Common myeloid progenitor, CD34-positive (primary cell): ENCODE measurements around the gene TOP3A.

Source experiments
- CTCF ChIA-PET: fragments of 350-600 bp; sonication (Branson Sonifier 250); formaldehyde crosslinking; loops from one replicate; lab custom pipeline; 2021; ENCODE audit warnings: antibody characterized with exemption; lab: Charles Lee
- POLR2A ChIA-PET: fragments of 350-600 bp; sonication (Branson Sonifier 250); formaldehyde crosslinking; loops from one replicate; lab custom pipeline; 2021; ENCODE audit warnings: antibody characterized with exemption; lab: Charles Lee
- DNase-seq, 3 donors: peaks; one replicate each; pipeline versions ENCODE4 v3.0.0 to v3.0.0-alpha.2; 2013
- H3K27ac ChIP-seq, 2 experiments: 1 replicate in 1 of 2; 2 replicates in 1 of 2; pipeline ENCODE4 v1.7.0; 2013; ENCODE audit warnings: inconsistent platforms in 2 of 2, low read length in 2 of 2, mild to moderate bottlenecking in 2 of 2, low read depth in 1 of 2, moderate library complexity in 1 of 2; ENCODE audit not compliant: severe bottlenecking in 2 of 2, insufficient read depth in 1 of 2, poor library complexity in 1 of 2
- H3K27me3 ChIP-seq, 5 experiments: replicated peaks in 2 of 5; 1 replicate in 3 of 5; 2 replicates in 2 of 5; pipeline versions ENCODE4 v1.6.1 to v1.7.0; 2013; ENCODE audit warnings: low read length in 4 of 5, mild to moderate bottlenecking in 2 of 5, moderate library complexity in 2 of 5, inconsistent platforms in 1 of 5; ENCODE audit not compliant: insufficient read depth in 5 of 5, control insufficient read depth in 4 of 5
- H3K36me3 ChIP-seq, 4 experiments: 1 replicate in 2 of 4; 2 replicates in 2 of 4; pipeline versions ENCODE4 v1.6.1 to v1.7.0; 2013; ENCODE audit warnings: low read length in 3 of 4, control low read depth in 1 of 4, mild to moderate bottlenecking in 1 of 4; ENCODE audit not compliant: control insufficient read depth in 4 of 4, insufficient read depth in 4 of 4
- H3K4me1 ChIP-seq, 4 experiments: 1 replicate in 3 of 4; 2 replicates in 1 of 4; pipeline versions ENCODE4 v1.6.1 to v1.7.1; 2013; ENCODE audit warnings: low read length in 3 of 4, mild to moderate bottlenecking in 3 of 4, control low read depth in 1 of 4, inconsistent platforms in 1 of 4, moderate library complexity in 1 of 4; ENCODE audit not compliant: control insufficient read depth in 4 of 4, insufficient read depth in 4 of 4; ENCODE audit errors: control extremely low read depth in 1 of 4
- H3K4me3 ChIP-seq, 7 experiments: 1 replicate in 4 of 7; 2 replicates in 3 of 7; pipeline versions ENCODE4 v1.5.1 to v1.7.0; 2013; ENCODE audit warnings: mild to moderate bottlenecking in 7 of 7, low read length in 6 of 7, moderate library complexity in 6 of 7, inconsistent platforms in 2 of 7, low read depth in 2 of 7, control low read depth in 1 of 7; ENCODE audit not compliant: insufficient read depth in 4 of 7, control insufficient read depth in 1 of 7; ENCODE audit errors: extremely low read depth in 1 of 7
- H3K9me3 ChIP-seq, 5 experiments: 1 replicate in 4 of 5; 2 replicates in 1 of 5; pipeline versions ENCODE4 v1.6.1 to v1.7.1; 2013; ENCODE audit warnings: low read length in 4 of 5, mild to moderate bottlenecking in 2 of 5, inconsistent platforms in 1 of 5, low read depth in 1 of 5, moderate library complexity in 1 of 5; ENCODE audit not compliant: control insufficient read depth in 4 of 5, insufficient read depth in 2 of 5; ENCODE audit errors: control extremely low read depth in 1 of 5
- WGBS: methylation state at CpG from one replicate; pipeline ENCODE4 v1.1.5; 2013; ENCODE audit not compliant: insufficient coverage; 5-methylcytosine and 5-hydroxymethylcytosine counted together

The TOP3A gene

DNA sequence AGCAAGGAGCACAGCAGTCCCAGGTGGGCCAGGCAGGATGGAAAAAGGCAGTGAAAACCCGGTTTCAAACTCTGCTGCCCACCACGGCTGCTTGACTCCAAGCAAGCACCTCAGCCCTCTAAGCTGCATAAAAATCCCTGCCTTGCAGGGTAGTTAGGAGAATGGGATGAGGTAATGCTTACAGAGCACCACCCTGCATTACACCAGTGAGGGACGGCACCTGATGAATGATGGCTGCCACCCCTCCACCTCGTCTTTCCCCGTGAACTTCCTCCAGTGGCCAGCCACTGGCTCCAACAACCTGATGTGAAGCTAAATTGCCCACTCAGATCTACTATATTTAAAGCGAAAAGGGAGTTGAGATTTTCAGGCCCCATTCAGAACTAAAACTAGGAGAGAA lies 33.0 kb downstream of the TOP3A start:
- H3K27ac ChIP-seq: no peak overlapping the region
- ChIA-PET POLR2A (no interaction called here), CTCF (no interaction called here)
- H3K27me3 ChIP-seq: no peaks in the 10 kb centered on the region
- H3K36me3 ChIP-seq: peaks cover 42 to 86% (median 67%) of the 10 kb centered on the region in 4 experiments
- DNase-seq: no peak
- no peaks in the 10 kb centered on the region for H3K4me1 ChIP-seq
- 98% methylated on average over 6 of the region's 6 CpGs for WGBS
- no peak overlapping the region for H3K4me3 ChIP-seq
- no peaks in the 10 kb centered on the region for H3K9me3 ChIP-seq

DNA sequence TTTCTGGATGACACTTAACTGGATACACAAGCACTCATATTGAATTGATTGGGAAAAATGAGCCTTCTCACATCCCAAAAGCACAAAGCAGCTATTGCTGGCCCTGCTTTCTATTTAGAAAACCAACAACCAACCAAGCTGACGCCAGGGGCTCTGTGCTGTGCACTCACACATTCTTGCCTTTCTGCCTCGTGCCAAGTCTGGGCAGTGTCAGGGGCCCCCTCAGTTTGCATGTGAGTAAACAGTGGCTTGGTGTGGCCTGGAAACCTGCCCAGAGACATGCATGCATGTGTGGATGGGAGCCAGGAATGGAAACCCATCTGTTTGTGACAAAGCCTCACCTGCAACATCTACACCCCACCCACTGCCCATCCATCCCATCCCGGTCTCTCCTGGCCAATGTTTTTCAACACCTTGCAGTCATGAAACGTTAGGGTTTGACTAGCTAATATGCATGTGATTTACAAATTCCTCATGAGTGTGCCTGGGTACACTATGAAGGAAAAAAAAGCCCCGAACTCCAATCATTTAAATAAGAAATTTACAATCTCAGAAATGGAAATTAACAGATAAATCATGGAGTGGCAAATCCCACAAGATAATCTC lies 33.9 kb downstream of the TOP3A start:
- Histone ChIP-seq H3K27me3 (no peaks in the 10 kb centered on the region), H3K4me1 (no peaks in the 10 kb centered on the region), H3K9me3 (no peaks in the 10 kb centered on the region), H3K36me3 (peaks cover 41 to 88% (median 71%) of the 10 kb centered on the region in 4 experiments), H3K27ac (no peak overlapping the region), H3K4me3 (no peak overlapping the region)
- ChIA-PET POLR2A (no interaction called here), CTCF (no interaction called here)
- WGBS: 86% methylated on average over 2 of the region's 5 CpGs
- DNase-seq: no peak

DNA sequence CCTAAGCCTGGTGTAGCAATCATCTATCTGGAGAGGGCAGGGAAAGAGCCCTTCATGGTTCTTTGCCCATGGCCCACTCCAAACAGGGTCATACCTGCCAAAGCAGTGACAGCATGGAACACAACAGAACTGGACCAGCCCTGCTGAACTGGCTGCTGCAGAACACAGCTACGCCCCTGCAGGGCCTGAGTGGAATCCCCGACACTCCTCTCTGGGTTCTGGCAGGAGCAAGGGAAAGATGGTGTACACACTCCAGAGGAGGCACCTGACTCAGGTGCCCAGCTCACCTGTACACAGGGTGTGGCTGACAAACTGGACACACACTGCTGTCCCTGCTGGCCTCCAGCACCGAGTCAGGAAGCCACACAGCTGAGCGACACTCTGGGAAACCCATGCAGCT lies 34.5 kb downstream of the TOP3A start:
- no peak for DNase-seq
- no peak overlapping the region for H3K4me3 ChIP-seq
- ChIA-PET POLR2A (no interaction called here), CTCF (no interaction called here)
- peaks cover 36 to 86% (median 67%) of the 10 kb centered on the region in 4 experiments for H3K36me3 ChIP-seq
- no peaks in the 10 kb centered on the region for H3K4me1 ChIP-seq
- H3K27ac ChIP-seq: no peak overlapping the region
- no peaks in the 10 kb centered on the region for H3K9me3 ChIP-seq
- no peaks in the 10 kb centered on the region for H3K27me3 ChIP-seq
- 97% methylated on average over 4 of the region's 4 CpGs for WGBS

DNA sequence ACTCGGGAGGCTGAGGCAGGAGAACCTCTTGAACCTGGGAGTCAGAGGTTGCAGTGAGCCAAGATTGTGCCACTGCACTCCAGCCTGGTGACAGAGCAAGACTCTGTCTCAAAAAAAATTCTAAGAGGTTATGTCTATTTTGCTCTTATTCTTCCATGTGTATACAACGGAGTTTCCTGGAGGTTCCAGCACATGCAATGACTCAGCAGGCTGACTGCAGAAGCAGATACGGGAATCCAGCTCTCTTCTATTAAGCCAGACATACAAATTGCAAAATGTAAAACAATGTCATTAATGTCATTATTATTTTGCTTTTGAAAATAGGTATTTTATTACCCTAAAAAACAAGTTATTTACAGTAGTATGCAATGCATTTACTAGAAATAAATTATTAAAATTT lies 35.9 kb downstream of the TOP3A start:
- no peaks in the 10 kb centered on the region for H3K9me3 ChIP-seq
- H3K36me3 ChIP-seq: peaks cover 37 to 83% (median 63%) of the 10 kb centered on the region in 4 experiments
- CTCF ChIA-PET: no interaction called here
- H3K4me1 ChIP-seq: no peaks in the 10 kb centered on the region
- H3K27me3 ChIP-seq: no peaks in the 10 kb centered on the region
- WGBS: no CpG with 5 or more reads among the region's 3 CpGs
- H3K27ac ChIP-seq: no peak overlapping the region
- peak in 2 of 3 donors; percentile 35 to 36 for DNase-seq
- POLR2A ChIA-PET: no interaction called here
- no peak overlapping the region for H3K4me3 ChIP-seq

DNA sequence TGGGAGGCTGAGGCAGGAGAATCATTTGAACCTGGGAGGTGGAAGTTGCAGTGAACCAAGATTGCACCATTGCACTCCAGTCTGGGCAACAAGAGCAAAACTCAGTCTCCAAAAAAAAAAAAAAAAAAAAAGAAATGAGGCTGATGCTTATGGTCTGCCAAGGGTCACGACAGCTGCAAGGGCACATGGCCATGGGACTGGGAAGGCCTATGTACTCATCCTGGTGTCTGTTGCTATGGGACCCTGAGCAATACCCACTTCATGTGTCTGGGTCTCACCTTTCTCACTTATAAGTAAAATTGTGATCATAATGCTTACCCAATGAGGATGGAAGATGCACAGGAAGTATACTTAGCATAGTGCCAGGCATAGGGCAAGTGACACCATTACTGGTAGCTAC lies 37.7 kb downstream of the TOP3A start:
- ChIA-PET POLR2A (no interaction called here), CTCF (interaction anchor here (2.1 kb wide), 1 partner anchor 10 kb away, joined by 4 read pairs; no protein-coding TSS in a partner anchor)
- H3K27ac ChIP-seq: no peak overlapping the region
- H3K4me3 ChIP-seq: no peak overlapping the region
- H3K4me1 ChIP-seq: no peaks in the 10 kb centered on the region
- no CpG with 5 or more reads among the region's 1 CpG for WGBS
- no peaks in the 10 kb centered on the region for H3K27me3 ChIP-seq
- H3K9me3 ChIP-seq: no peaks in the 10 kb centered on the region
- DNase-seq: no peak
- H3K36me3 ChIP-seq: peaks cover 33 to 77% (median 61%) of the 10 kb centered on the region in 4 experiments

DNA sequence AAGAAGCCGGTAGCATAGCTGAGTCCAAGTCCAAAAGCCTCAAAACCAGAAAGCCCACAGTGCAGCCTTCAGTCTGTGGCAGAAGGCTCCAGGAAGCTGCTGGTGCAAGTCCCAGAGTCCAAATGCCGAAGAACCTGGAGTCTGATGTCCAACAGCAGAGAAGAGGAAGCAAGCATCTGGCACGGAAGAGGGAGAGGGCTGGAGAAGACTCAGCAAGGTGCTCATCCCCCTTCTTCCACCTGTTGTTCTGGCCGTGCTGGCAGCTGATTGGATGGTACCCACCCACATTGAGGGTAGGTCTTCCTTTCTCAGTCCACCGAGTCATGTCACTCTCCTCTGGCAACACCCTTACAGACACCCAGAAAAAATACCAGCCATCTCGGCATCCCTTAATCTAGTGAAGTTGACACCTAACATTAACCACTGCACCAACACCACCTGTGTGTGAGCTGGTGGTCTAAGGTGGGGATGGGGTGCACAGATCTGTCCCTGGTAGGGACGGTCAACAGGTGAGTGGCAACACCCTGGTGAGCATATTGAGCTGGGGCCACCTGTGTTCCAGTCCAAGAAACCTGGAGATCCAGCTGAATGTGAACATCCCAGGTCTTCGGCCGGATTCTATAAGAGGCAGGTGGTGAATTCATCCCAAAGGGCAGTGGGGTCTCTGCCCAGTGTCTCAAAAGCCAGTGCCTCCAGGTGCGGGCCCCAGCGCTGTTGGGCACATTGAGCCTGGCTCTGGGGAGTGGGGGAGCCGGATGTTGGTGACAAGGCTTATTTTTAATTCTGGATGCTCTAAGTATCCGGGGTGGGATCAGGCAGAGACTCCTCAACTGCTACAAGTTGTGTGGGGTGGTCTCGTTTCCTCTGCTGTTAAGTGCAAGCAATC lies 44.5 kb downstream of the TOP3A start:
- over 99% methylated on average over 10 of the region's 14 CpGs for WGBS
- Histone ChIP-seq H3K36me3 (peaks cover 8 to 38% (median 18%) of the 10 kb centered on the region in 4 experiments), H3K27ac (no peak overlapping the region), H3K27me3 (no peaks in the 10 kb centered on the region), H3K9me3 (no peaks in the 10 kb centered on the region), H3K4me3 (no peak overlapping the region), H3K4me1 (no peaks in the 10 kb centered on the region)
- ChIA-PET CTCF (interaction anchor here (0.8 to 1.2 kb wide), 2 partner anchors 9 to 10 kb away, joined by 3 to 4 read pairs; partner anchors contain the start of gene MIEF2), POLR2A (interaction anchor here (1.2 kb wide), 1 partner anchor 12 kb away, joined by 3 read pairs; the partner anchor contains the start of gene FLII)
- no peak for DNase-seq
